ENCODE results near the gene FNBP1L. TPM values are rescaled to one million over a fixed set of nuclear protein-coding genes. Genes with fewer than 3 reads are reported as not detected.

Gene FNBP1L
- total RNA-seq, 1 donor: 2.2 TPM

DNA sequence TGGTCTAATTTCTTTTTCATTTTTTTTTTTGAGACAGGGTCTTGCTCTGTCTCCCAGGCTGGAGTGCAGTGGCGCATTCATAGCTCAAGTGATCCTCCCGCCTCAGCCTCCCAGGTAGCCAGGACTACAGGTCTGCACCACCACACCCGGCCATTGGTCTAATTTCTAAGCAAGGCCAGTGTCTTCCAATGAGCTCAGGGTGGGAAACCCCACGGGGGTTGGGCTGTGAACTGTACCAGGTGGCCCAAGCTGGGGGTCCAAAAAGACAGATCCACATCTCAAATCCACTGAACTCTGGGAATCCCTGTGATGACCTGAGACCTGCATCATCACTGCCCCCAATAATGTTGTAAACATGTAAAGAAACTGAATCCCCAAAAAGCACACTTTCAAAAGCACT lies 154.2 kb downstream of the FNBP1L start:
- Histone ChIP-seq H3K9me3 (ENCODE audit: low read depth, low read length) (no peaks in the 10 kb centered on the region), H3K4me3 (ENCODE audit: low read length) (no peak overlapping the region), H3K4me1 (ENCODE audit: insufficient read depth, low read length) (no peaks in the 10 kb centered on the region), H3K27me3 (ENCODE audit: insufficient read depth, low read length) (no peaks in the 10 kb centered on the region)

DNA sequence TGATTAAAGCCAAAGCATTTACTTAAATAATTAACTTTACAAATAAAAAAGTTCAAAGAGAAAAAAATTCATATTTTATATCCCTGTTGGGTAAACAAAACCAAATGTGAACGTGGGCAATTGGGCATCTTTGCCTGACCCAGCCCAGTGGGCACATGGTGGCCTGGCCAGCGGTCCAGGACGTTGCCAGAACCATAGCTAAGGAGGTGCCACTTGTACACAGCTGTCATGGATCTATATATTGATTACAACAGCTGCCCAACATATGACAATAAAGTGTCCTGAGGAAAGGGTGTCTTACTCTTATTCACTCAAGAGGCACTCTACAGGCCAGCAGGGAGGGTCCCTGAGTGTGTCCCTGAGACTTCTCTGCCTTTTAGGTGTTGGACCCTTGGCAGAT lies 155.2 kb downstream of the FNBP1L start:
- no peaks in the 10 kb centered on the region for H3K9me3 ChIP-seq (ENCODE audit: low read depth, low read length)
- H3K27me3 ChIP-seq (ENCODE audit: insufficient read depth, low read length): no peaks in the 10 kb centered on the region
- H3K4me1 ChIP-seq (ENCODE audit: insufficient read depth, low read length): no peaks in the 10 kb centered on the region
- H3K4me3 ChIP-seq (ENCODE audit: low read length): no peak overlapping the region

DNA sequence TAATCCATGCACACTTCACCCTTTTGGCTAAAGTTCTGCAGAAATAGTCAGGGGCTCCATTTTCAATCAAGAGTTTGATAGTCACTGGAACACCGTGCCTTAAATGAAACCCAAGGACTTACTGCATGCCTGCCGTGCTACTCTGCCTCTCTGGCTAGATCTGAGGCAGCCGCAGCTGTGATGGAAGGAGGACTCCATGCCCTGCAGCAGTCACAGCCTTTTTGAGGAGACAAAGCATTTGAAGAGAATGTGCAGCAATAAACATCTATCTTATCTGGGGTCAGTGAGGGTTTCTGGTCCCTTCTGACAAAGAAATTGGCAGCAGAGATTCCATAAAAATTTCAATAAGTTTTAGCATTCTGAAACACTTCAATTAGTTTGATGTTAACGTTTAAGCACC lies 155.7 kb downstream of the FNBP1L start:
- Histone ChIP-seq H3K4me3 (ENCODE audit: low read length) (no peak overlapping the region), H3K4me1 (ENCODE audit: insufficient read depth, low read length) (no peaks in the 10 kb centered on the region), H3K9me3 (ENCODE audit: low read depth, low read length) (no peaks in the 10 kb centered on the region), H3K27me3 (ENCODE audit: insufficient read depth, low read length) (no peaks in the 10 kb centered on the region)

Other genes with a start within 250 kb of the FNBP1L start
- gene DR1, start 102.2 kb upstream of the FNBP1L start, total RNA-seq: 50.1 TPM
- gene BCAR3, start 233.7 kb downstream of the FNBP1L start, total RNA-seq: 1.4 TPM

All from mononuclear cell (primary cell).